OCI-M2 (cell line): ENCODE data around the gene KIAA0753.

Experiments
- DNase-seq: peaks from one replicate; lab custom pipeline; 2025; ENCODE audit not compliant: unreplicated experiment; lab: John Stamatoyannopoulos, UW

KIAA0753 gene

GRCh38 chr17:6549384-6550036 lies 91.0 kb downstream of the KIAA0753 start:
- DNase-seq, result no peak

GRCh38 chr17:6548578-6549330 lies 91.8 kb downstream of the KIAA0753 start:
- no peak for DNase-seq

GRCh38 chr17:6548034-6548433 lies 92.5 kb downstream of the KIAA0753 start:
- DNase-seq, result no peak

- DNase-seq, result no peak
Observed at GRCh38 chr17:6547336-6547735, 93.2 kb downstream of the KIAA0753 start.

GRCh38 chr17:6546069-6546718 lies 94.3 kb downstream of the KIAA0753 start:
- DNase-seq, result no peak

- no peak for DNase-seq
Observed at GRCh38 chr17:6545291-6545690, 95.2 kb downstream of the KIAA0753 start.

- DNase-seq, result no peak
Observed at GRCh38 chr17:6544011-6544370, 96.5 kb downstream of the KIAA0753 start.

GRCh38 chr17:6543079-6544010 lies 97.2 kb downstream of the KIAA0753 start:
- DNase-seq, result no peak

GRCh38 chr17:6542577-6542976 lies 97.9 kb downstream of the KIAA0753 start:
- no peak for DNase-seq

GRCh38 chr17:6541886-6542285 lies 98.6 kb downstream of the KIAA0753 start:
- DNase-seq, result no peak

- DNase-seq, result no peak
Observed at GRCh38 chr17:6539871-6540270, 100.6 kb downstream of the KIAA0753 start.

- DNase-seq, result no peak
Observed at GRCh38 chr17:6536566-6537065, 103.9 kb downstream of the KIAA0753 start.

GRCh38 chr17:6536053-6536452 lies 104.5 kb downstream of the KIAA0753 start:
- no peak for DNase-seq

GRCh38 chr17:6534846-6535514 lies 105.5 kb downstream of the KIAA0753 start:
- DNase-seq, result no peak

GRCh38 chr17:6532441-6532885 lies 108.0 kb downstream of the KIAA0753 start:
- DNase-seq, result no peak

- no peak for DNase-seq
Observed at GRCh38 chr17:6531575-6531974, 108.9 kb downstream of the KIAA0753 start.

GRCh38 chr17:6530324-6530920 lies 110.1 kb downstream of the KIAA0753 start:
- DNase-seq, result no peak

GRCh38 chr17:6528557-6528956 lies 112.0 kb downstream of the KIAA0753 start:
- DNase-seq, result no peak
